MCF 10A (cell line): ENCODE measurements around the gene CYP1B1. TPM values are rescaled to one million over a fixed set of nuclear protein-coding genes. Genes with fewer than 3 reads are reported as not detected.
A peak's percentile ranks its signal among the peaks of the same experiment; 100 is the strongest.

Experiments used
- BruUV-seq: library from RNA; stranded (reverse); fragments of 400-500 nt; replicated peaks from 2 replicates; lab custom pipeline; 2021; lab: Mats Ljungman, UMichigan
- CTCF ChIA-PET: fragments of 300-600 bp; sonication (Branson Sonifier 250); formaldehyde crosslinking; extraction: SDS; loops from one replicate; lab custom pipeline; 2021; ENCODE audit warnings: antibody characterized with exemption, inconsistent platforms; lab: Yijun Ruan, JAX
- POLR2A ChIA-PET: fragments of 300-600, 350-650 bp; sonication (Branson Sonifier 250); formaldehyde crosslinking; extraction: SDS; loops from one replicate; lab custom pipeline; 2020; ENCODE audit warnings: antibody characterized with exemption, inconsistent platforms; lab: Yijun Ruan, JAX
- DNase-seq: peaks from one replicate; pipeline ENCODE4 v3.0.0-alpha.2; 2018; ENCODE audit not compliant: unreplicated experiment
- H3K27ac Mint-ChIP-seq: one replicate; pipeline ENCODE4 v1.8.0; 2022; ENCODE audit warnings: mild to moderate bottlenecking, low read depth, mixed read lengths; ENCODE audit not compliant: unreplicated experiment
- H3K27me3 Mint-ChIP-seq: one replicate; pipeline ENCODE4 v1.8.0; 2022; ENCODE audit warnings: mixed read lengths; ENCODE audit not compliant: insufficient read depth, unreplicated experiment
- H3K36me3 Mint-ChIP-seq: one replicate; pipeline ENCODE4 v1.8.0; 2022; ENCODE audit warnings: mild to moderate bottlenecking, moderate library complexity, mixed read lengths; ENCODE audit not compliant: insufficient read depth, unreplicated experiment
- H3K4me1 Mint-ChIP-seq: one replicate; pipeline ENCODE4 v1.8.0; 2022; ENCODE audit warnings: mixed read lengths; ENCODE audit not compliant: insufficient read depth, unreplicated experiment
- H3K4me3 Mint-ChIP-seq: one replicate; pipeline ENCODE4 v1.8.0; 2022; ENCODE audit warnings: mild to moderate bottlenecking, moderate library complexity, mixed read lengths; ENCODE audit not compliant: unreplicated experiment
- H3K9me3 Mint-ChIP-seq: one replicate; pipeline ENCODE4 v1.8.0; 2022; ENCODE audit warnings: mixed read lengths; ENCODE audit not compliant: unreplicated experiment
- CTCF ChIP-seq: fragments of 200-600 bp; IDR thresholded peaks from one replicate; pipeline ENCODE4 v1.8.0; 2022; ENCODE audit warnings: antibody characterized with exemption, mild to moderate bottlenecking; ENCODE audit not compliant: unreplicated experiment
- intact Hi-C: fragments of 100-400 bp; cut with micrococcal nuclease; formaldehyde crosslinking; loops from 2 replicates; pipeline ENCODE4 v1.14.1; 2022
- total RNA-seq: library from RNA; stranded (reverse); gene quantifications from 2 replicates; pipeline ENCODE4 v1.2.3, GENCODE V29; 2022

CYP1B1 gene
- total RNA-seq, 1 experiment from 2014 or later, result 37.2 TPM

- no TSS peak for BruUV-seq
- H3K9me3 Mint-ChIP-seq, result no peaks in the 10 kb centered on the region
- H3K27me3 Mint-ChIP-seq, result no peaks in the 10 kb centered on the region
- no peak for TF ChIP-seq CTCF
- H3K4me3 Mint-ChIP-seq, result no peak overlapping the region
- DNase-seq, result peak; percentile 41
- intact Hi-C loops, result no loop called here
- ChIA-PET CTCF (no interaction called here), POLR2A (no interaction called here)
- H3K27ac Mint-ChIP-seq, result no peak overlapping the region
- no peaks in the 10 kb centered on the region for H3K36me3 Mint-ChIP-seq
- H3K4me1 Mint-ChIP-seq, result peaks cover 19% of the 10 kb centered on the region
Observed at GRCh38 chr2:38056216-38056615, 19.7 kb downstream of the CYP1B1 start.

- H3K4me1 Mint-ChIP-seq, result no peaks in the 10 kb centered on the region
- H3K4me3 Mint-ChIP-seq, result no peak overlapping the region
- intact Hi-C loops, result no loop called here
- no peak overlapping the region for H3K27ac Mint-ChIP-seq
- H3K36me3 Mint-ChIP-seq, result no peaks in the 10 kb centered on the region
- BruUV-seq, result no TSS peak
- peaks cover 16% of the 10 kb centered on the region for H3K9me3 Mint-ChIP-seq
- ChIA-PET POLR2A (interaction anchor here (0.7 kb wide), 1 partner anchor 677 kb away, joined by 3 read pairs; no protein-coding TSS in a partner anchor), CTCF (interaction anchor here (0.6 to 1.3 kb wide), 2 partner anchors 18 to 47 kb away, joined by 3 to 7 read pairs; no protein-coding TSS in a partner anchor)
- TF ChIP-seq CTCF, result no peak
- no peak for DNase-seq
- no peaks in the 10 kb centered on the region for H3K27me3 Mint-ChIP-seq
Observed at GRCh38 chr2:38045811-38046210, 30.1 kb downstream of the CYP1B1 start.

GRCh38 chr2:38039121-38039910 lies 36.6 kb downstream of the CYP1B1 start:
- TF ChIP-seq CTCF, result no peak
- H3K9me3 Mint-ChIP-seq, result peaks cover 12% of the 10 kb centered on the region
- ChIA-PET POLR2A (no interaction called here), CTCF (no interaction called here)
- intact Hi-C loops, result no loop called here
- no peak overlapping the region for H3K27ac Mint-ChIP-seq
- H3K27me3 Mint-ChIP-seq, result peaks cover 32% of the 10 kb centered on the region
- H3K4me1 Mint-ChIP-seq, result no peaks in the 10 kb centered on the region
- H3K4me3 Mint-ChIP-seq, result no peak overlapping the region
- no peaks in the 10 kb centered on the region for H3K36me3 Mint-ChIP-seq
- no TSS peak for BruUV-seq
- DNase-seq, result peak; percentile 62

- no peaks in the 10 kb centered on the region for H3K4me1 Mint-ChIP-seq
- no peak for TF ChIP-seq CTCF
- no peak for DNase-seq
- H3K27me3 Mint-ChIP-seq, result peaks cover 32% of the 10 kb centered on the region
- H3K27ac Mint-ChIP-seq, result no peak overlapping the region
- no peak overlapping the region for H3K4me3 Mint-ChIP-seq
- H3K9me3 Mint-ChIP-seq, result peaks cover 8% of the 10 kb centered on the region
- CTCF ChIA-PET, result interaction anchor here (1.8 kb wide), 1 partner anchor 30 kb away, joined by 5 read pairs; no protein-coding TSS in a partner anchor
- H3K36me3 Mint-ChIP-seq, result no peaks in the 10 kb centered on the region
- no TSS peak for BruUV-seq
- POLR2A ChIA-PET, result no interaction called here
- intact Hi-C loops, result no loop called here
Observed at GRCh38 chr2:38038682-38039081, 37.3 kb downstream of the CYP1B1 start.
